ENCODE results near the gene PCSK7. TPM values are rescaled to one million over a fixed set of nuclear protein-coding genes. Genes with fewer than 3 reads are reported as not detected.
"Not testable (repeated sequence)": the region's sequence is repeated elsewhere in the genome, so short reads cannot be mapped to it uniquely, and the experiment has no call there.

The PCSK7 gene
- total and polyA plus RNA-seq, 4 donors = 7.3 to 32.3 (median 16.2) TPM

DNA sequence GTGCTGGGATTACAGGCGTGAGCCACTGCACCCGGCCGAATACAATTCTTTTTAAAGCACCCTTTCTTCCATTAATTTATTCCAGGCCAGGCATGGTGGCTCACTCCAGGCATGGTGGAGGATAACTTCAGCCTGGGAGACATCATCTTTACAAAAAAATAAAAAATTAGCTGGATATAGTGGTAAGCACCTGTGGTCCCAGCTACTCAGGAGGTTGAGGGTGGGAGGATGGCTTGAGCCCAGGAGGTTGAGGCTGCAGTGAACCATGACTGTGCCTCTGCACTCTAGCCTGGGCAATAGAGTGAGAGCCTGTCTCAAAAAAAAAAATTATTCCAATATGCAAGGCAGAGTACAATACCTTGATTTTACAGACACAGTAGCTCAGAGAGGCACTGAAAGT lies 21.3 kb downstream of the PCSK7 start:
- over 99% methylated on average over 3 of the region's 3 CpGs for WGBS
- no peak overlapping the region for H3K4me3 ChIP-seq (ENCODE audit: low read depth in 1 of 3, low read length in 3 of 3)
- peaks cover 2 to 29% (median 16%) of the 10 kb centered on the region in 4 donors for H3K36me3 ChIP-seq (ENCODE audit: control insufficient read depth in 4 of 4, insufficient read depth in 3 of 4, low read depth in 1 of 4, low read length in 3 of 4)
- H3K9ac ChIP-seq (ENCODE audit: low read depth in 1 of 2, low read length in 2 of 2) = no peak overlapping the region
- H3K27me3 ChIP-seq (ENCODE audit: control insufficient read depth in 4 of 4, insufficient read depth in 4 of 4, low read length in 3 of 4) = no peaks in the 10 kb centered on the region
- no peaks in the 10 kb centered on the region for H3K4me1 ChIP-seq (ENCODE audit: control insufficient read depth in 4 of 4, insufficient read depth in 4 of 4, low read length in 3 of 4)
- DNase-seq (ENCODE audit: low spot score) = no peak
- H3K27ac ChIP-seq (ENCODE audit: low read depth in 1 of 2, low read length in 2 of 2) = no peak overlapping the region
- H3K9me3 ChIP-seq (ENCODE audit: control insufficient read depth in 4 of 4, low read length in 3 of 4) = no peaks in the 10 kb centered on the region
- TF ChIP-seq YY1 (IDR thresholded peaks at IDR 0.05) (no peak), EGR1 (IDR thresholded peaks at IDR 0.05; ENCODE audit: low read depth in 2 of 2) (no peak), GABPA (IDR thresholded peaks at IDR 0.05 in 1 of 2, conservative IDR thresholded peaks at IDR 0.05 in 1 of 2) (no peak), NR2F2 (IDR thresholded peaks at IDR 0.05) (no peak), HNF4A (conservative IDR thresholded peaks at IDR 0.05) (no peak), FOXA1 (IDR thresholded peaks at IDR 0.05) (no peak), JUND (IDR thresholded peaks at IDR 0.05) (no peak), TAF1 (conservative IDR thresholded peaks at IDR 0.05) (no peak), SP1 (IDR thresholded peaks at IDR 0.05) (no peak), FOXA2 (IDR thresholded peaks at IDR 0.05) (no peak), RAD21 (IDR thresholded peaks at IDR 0.05) (no peak), HNF4G (IDR thresholded peaks at IDR 0.05) (no peak), RXRA (IDR thresholded peaks at IDR 0.05) (no peak)
- TF ChIP-seq, protein P1, sequence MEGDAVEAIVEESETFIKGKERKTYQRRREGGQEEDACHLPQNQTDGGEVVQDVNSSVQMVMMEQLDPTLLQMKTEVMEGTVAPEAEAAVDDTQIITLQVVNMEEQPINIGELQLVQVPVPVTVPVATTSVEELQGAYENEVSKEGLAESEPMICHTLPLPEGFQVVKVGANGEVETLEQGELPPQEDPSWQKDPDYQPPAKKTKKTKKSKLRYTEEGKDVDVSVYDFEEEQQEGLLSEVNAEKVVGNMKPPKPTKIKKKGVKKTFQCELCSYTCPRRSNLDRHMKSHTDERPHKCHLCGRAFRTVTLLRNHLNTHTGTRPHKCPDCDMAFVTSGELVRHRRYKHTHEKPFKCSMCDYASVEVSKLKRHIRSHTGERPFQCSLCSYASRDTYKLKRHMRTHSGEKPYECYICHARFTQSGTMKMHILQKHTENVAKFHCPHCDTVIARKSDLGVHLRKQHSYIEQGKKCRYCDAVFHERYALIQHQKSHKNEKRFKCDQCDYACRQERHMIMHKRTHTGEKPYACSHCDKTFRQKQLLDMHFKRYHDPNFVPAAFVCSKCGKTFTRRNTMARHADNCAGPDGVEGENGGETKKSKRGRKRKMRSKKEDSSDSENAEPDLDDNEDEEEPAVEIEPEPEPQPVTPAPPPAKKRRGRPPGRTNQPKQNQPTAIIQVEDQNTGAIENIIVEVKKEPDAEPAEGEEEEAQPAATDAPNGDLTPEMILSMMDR (IDR thresholded peaks at IDR 0.05; ENCODE audit: low read depth, low read length, missing input control) = no peak
- TF ChIP-seq, protein P2, sequence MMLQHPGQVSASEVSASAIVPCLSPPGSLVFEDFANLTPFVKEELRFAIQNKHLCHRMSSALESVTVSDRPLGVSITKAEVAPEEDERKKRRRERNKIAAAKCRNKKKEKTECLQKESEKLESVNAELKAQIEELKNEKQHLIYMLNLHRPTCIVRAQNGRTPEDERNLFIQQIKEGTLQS (IDR thresholded peaks at IDR 0.05) = no peak
- TF ChIP-seq, protein P3, sequence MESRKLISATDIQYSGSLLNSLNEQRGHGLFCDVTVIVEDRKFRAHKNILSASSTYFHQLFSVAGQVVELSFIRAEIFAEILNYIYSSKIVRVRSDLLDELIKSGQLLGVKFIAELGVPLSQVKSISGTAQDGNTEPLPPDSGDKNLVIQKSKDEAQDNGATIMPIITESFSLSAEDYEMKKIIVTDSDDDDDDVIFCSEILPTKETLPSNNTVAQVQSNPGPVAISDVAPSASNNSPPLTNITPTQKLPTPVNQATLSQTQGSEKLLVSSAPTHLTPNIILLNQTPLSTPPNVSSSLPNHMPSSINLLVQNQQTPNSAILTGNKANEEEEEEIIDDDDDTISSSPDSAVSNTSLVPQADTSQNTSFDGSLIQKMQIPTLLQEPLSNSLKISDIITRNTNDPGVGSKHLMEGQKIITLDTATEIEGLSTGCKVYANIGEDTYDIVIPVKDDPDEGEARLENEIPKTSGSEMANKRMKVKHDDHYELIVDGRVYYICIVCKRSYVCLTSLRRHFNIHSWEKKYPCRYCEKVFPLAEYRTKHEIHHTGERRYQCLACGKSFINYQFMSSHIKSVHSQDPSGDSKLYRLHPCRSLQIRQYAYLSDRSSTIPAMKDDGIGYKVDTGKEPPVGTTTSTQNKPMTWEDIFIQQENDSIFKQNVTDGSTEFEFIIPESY (IDR thresholded peaks at IDR 0.05) = no peak
- TF ChIP-seq, protein P4, sequence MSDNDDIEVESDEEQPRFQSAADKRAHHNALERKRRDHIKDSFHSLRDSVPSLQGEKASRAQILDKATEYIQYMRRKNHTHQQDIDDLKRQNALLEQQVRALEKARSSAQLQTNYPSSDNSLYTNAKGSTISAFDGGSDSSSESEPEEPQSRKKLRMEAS (IDR thresholded peaks at IDR 0.05) = no peak
- TF ChIP-seq, protein P5, sequence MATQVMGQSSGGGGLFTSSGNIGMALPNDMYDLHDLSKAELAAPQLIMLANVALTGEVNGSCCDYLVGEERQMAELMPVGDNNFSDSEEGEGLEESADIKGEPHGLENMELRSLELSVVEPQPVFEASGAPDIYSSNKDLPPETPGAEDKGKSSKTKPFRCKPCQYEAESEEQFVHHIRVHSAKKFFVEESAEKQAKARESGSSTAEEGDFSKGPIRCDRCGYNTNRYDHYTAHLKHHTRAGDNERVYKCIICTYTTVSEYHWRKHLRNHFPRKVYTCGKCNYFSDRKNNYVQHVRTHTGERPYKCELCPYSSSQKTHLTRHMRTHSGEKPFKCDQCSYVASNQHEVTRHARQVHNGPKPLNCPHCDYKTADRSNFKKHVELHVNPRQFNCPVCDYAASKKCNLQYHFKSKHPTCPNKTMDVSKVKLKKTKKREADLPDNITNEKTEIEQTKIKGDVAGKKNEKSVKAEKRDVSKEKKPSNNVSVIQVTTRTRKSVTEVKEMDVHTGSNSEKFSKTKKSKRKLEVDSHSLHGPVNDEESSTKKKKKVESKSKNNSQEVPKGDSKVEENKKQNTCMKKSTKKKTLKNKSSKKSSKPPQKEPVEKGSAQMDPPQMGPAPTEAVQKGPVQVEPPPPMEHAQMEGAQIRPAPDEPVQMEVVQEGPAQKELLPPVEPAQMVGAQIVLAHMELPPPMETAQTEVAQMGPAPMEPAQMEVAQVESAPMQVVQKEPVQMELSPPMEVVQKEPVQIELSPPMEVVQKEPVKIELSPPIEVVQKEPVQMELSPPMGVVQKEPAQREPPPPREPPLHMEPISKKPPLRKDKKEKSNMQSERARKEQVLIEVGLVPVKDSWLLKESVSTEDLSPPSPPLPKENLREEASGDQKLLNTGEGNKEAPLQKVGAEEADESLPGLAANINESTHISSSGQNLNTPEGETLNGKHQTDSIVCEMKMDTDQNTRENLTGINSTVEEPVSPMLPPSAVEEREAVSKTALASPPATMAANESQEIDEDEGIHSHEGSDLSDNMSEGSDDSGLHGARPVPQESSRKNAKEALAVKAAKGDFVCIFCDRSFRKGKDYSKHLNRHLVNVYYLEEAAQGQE (IDR thresholded peaks at IDR 0.05) = no peak

DNA sequence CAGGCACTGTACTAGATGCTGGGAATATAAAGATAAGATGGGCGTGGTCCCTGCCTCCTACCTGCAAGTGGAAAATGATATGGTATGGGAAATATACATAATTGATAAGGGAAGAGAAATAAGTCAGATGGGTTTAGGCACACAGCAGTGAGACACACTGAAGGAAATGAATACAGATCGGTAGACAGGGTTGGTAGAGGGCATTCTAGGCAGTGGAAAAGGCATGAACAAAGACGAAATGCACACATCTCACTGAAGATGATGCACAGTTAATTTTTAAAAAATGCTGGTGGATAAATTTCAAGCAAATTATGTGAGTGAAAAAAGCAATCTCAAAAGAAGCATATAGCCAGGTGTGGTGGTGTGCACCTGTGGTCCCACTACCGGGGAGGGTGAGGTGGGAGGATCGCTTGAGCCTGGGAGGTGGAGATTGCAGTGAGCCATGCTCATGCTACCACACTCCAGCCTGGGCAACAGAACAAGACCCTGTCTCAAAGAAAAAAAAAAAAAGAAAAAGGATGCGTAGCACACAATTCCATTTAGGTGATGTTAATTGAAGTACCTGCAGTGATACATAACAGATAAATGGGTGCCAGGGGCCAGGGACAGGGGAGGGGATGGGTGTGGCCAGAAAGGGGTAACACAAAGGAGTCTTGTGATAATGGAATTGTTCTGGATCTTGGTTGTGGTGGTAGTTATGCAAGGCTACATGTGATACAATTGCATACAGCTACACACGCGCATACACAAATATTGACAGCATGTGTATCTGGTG lies 22.3 kb downstream of the PCSK7 start:
- H3K4me1 ChIP-seq (ENCODE audit: control insufficient read depth in 4 of 4, insufficient read depth in 4 of 4, low read length in 3 of 4); H3K9ac ChIP-seq (ENCODE audit: low read depth in 1 of 2, low read length in 2 of 2); H3K27ac ChIP-seq (ENCODE audit: low read depth in 1 of 2, low read length in 2 of 2); H3K27me3 ChIP-seq (ENCODE audit: control insufficient read depth in 4 of 4, insufficient read depth in 4 of 4, low read length in 3 of 4); H3K4me3 ChIP-seq (ENCODE audit: low read depth in 1 of 3, low read length in 3 of 3); DNase-seq (ENCODE audit: low spot score); H3K9me3 ChIP-seq (ENCODE audit: control insufficient read depth in 4 of 4, low read length in 3 of 4): not testable (repeated sequence)
- peaks cover 2 to 34% (median 15%) of the 10 kb centered on the region in 4 donors for H3K36me3 ChIP-seq (ENCODE audit: control insufficient read depth in 4 of 4, insufficient read depth in 3 of 4, low read depth in 1 of 4, low read length in 3 of 4)
- 93% methylated on average over 8 of the region's 8 CpGs for WGBS

DNA sequence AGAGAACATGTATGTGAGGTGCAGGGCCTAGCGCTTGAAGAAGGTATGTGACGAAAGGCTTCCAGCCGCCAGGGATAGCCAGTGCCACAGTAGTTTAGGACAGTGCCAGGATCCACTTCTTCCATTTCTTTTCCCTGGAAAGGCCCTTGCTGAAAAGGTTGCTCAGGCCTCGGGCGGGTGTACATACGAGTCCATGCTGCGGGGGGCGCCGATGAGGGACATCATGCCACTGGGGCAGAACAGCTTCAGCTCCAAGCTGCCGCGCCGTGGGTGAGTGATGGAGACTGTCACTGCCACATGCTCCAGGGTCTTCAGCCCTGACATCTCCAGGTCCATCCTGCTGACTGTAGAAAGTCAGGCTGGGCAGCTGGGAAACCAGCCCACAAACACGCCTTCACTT lies 23.2 kb downstream of the PCSK7 start:
- not testable (repeated sequence) for DNase-seq (ENCODE audit: low spot score); H3K27me3 ChIP-seq (ENCODE audit: control insufficient read depth in 4 of 4, insufficient read depth in 4 of 4, low read length in 3 of 4); H3K9ac ChIP-seq (ENCODE audit: low read depth in 1 of 2, low read length in 2 of 2); H3K4me1 ChIP-seq (ENCODE audit: control insufficient read depth in 4 of 4, insufficient read depth in 4 of 4, low read length in 3 of 4); H3K27ac ChIP-seq (ENCODE audit: low read depth in 1 of 2, low read length in 2 of 2); H3K9me3 ChIP-seq (ENCODE audit: control insufficient read depth in 4 of 4, low read length in 3 of 4); H3K4me3 ChIP-seq (ENCODE audit: low read depth in 1 of 3, low read length in 3 of 3)
- H3K36me3 ChIP-seq (ENCODE audit: control insufficient read depth in 4 of 4, insufficient read depth in 3 of 4, low read depth in 1 of 4, low read length in 3 of 4) = peaks cover 4 to 36% (median 10%) of the 10 kb centered on the region in 4 donors
- WGBS = 90% methylated on average over 9 of the region's 13 CpGs
